GM12872 (cell line): ENCODE data around the gene P3H4.

Source experiments
- TF ChIP-seq, protein P1 (sequence below): IDR thresholded peaks from 3 replicates; pipeline ENCODE4 v1.5.1; 2011; ENCODE audit warnings: low read depth, mild to moderate bottlenecking, low read length, moderate library complexity; ENCODE audit not compliant: insufficient read depth

The P3H4 gene

DNA sequence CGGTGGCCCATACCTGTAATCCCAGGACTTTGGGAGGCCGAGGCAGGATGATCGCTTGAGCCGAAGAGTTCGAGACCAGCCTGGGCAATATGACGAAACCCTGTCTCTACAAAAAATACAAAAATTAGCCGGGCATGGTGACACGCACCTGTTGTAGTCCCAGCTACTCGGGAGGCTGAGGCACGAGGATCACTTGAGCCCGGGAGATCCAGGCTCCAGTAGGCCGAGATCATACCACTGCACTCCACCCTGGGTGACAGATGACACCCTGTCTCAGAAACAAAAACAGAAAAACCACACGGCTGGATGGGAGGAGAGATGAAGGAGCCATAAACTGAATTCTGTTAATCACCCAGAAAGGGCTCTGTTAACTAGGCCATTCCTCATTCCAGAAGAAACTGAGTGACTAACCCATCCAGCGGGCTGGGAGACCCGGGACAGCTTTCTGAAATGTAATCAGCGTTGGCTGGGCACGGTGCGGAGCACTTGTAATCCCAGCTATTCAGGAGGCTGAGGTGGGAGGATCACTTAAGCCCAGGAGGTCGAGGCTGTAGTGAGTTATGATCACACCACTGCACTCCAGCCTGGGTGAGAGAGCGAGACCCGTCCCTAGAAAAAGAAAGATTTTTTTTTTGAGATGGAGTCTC lies 24.9 kb upstream of the P3H4 start:
- TF ChIP-seq, protein P1, sequence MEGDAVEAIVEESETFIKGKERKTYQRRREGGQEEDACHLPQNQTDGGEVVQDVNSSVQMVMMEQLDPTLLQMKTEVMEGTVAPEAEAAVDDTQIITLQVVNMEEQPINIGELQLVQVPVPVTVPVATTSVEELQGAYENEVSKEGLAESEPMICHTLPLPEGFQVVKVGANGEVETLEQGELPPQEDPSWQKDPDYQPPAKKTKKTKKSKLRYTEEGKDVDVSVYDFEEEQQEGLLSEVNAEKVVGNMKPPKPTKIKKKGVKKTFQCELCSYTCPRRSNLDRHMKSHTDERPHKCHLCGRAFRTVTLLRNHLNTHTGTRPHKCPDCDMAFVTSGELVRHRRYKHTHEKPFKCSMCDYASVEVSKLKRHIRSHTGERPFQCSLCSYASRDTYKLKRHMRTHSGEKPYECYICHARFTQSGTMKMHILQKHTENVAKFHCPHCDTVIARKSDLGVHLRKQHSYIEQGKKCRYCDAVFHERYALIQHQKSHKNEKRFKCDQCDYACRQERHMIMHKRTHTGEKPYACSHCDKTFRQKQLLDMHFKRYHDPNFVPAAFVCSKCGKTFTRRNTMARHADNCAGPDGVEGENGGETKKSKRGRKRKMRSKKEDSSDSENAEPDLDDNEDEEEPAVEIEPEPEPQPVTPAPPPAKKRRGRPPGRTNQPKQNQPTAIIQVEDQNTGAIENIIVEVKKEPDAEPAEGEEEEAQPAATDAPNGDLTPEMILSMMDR, result no peak

DNA sequence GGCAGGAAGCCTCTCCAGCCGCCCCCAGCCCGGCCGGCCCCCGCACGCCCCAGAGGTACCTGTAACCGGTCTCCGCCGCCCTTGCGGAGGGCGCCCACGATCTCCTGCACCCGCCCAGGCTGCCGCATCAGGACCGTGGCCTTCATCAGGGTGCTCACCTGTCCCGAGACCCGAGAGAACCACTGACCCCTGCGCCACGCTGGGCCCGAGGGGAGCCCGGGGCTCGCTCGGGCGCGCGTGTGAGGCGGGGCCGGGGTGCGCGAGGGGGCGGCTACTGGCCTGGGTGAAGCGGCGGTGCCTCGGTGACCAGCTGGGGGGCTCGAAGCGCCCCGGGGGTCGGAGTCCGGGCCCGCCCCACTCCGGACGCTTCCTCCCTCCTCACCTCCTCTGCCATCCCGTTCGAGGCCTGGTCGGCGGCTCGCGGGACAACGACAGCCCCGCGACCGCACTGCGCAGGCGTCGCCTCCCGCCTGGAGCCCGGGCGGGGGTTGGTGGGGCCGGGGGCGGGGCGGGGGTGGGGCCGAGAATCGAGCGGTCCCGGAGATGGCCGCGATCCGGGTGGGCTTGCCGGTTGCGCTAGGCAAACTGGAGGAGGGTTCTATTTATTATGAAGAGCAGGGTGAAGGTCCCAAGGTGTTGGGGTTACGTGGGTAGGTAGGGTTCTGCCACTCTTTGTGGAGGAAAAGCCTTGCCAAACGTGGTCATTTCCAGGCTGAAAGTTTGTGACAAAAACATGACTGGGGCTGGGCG lies 24.2 kb upstream of the P3H4 start, which contains the start of gene NT5C3B:
TSS of gene NT5C3B (minus strand) at position 433 of the 750 bp plus-strand sequence. CDS start at position 394, 39 bp downstream.
- TF ChIP-seq, protein P1, result no peak

DNA sequence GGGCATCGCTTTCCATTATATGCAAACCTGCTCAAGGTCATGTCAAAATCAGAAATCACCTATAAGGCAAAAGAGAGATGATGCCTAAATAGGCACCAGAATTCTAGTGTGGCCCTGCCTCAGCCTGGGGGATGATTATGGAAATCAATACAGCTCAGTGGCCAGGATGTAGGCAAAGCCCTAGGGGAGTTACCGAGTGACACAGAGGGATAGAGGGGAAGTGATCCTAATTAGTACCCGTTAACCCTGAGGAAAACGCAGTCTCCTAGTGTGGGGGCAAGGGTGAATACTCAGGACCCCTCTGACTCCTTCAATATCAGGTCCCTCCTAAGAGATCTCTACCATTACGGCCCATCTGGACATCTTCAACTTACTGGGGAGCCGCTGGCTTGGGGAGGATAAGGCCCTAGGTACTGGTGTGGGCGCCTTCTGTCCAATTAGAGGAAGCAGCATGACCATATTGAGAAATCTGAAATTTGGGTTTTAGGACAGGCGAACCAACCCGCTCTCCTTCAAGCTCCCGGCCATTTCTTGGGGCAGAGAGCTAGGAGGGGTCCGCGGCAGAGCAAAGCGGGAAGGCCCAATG lies 23.6 kb upstream of the P3H4 start:
- TF ChIP-seq, protein P1, result no peak

DNA sequence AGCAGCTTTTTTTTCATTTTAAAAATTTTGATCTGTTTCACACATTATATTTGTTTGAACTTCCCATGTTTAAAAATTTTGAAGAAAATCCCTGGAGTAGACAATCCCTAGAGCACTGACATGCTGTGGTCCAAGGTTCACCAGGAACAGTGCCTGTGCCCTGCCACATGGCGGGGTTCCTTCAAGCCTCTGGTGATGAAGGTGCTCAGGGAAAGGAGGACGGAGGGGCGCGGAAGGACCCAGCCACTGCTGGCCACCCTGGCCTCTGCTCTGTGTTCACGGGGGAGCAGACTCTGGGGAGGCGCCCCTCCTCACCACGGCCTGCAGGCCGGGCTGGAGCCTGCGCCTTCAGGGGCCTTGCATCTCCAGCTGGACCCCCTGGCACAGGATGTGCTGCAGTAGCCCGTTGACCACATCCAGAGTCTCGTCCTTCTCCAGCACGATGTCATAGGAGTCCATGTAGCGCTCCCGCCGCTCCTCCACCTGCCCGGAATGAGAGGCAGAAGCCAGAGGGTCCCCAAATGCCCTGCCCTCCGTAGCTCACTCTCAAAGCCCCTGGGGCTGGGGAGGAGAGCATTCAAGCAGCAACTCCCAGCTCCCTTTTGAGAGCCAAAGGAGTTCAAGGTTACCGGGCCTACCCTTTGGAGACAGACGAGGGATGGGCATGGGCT lies 13.6 kb upstream of the P3H4 start:
- TF ChIP-seq, protein P1, result no peak

DNA sequence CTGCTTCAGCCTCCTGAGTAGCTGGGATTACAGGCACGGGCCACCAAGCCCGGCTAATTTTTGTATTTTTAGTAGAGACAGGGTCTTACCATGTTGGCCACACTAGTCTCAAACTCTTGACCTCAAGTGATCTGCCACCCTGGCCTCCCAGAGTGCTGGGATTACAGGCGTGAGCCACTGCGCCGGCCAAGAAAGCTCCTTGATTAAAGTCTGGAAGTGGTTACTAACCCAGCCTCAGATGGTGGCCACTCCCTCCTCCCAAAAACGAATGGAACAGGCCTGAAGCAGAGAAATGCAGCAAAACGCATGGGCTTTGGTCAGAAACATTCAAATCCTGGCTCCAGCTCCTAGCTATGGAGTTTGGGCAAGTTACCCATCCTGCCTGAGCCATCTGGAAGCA lies 12.3 kb upstream of the P3H4 start:
- TF ChIP-seq, protein P1, result no peak

DNA sequence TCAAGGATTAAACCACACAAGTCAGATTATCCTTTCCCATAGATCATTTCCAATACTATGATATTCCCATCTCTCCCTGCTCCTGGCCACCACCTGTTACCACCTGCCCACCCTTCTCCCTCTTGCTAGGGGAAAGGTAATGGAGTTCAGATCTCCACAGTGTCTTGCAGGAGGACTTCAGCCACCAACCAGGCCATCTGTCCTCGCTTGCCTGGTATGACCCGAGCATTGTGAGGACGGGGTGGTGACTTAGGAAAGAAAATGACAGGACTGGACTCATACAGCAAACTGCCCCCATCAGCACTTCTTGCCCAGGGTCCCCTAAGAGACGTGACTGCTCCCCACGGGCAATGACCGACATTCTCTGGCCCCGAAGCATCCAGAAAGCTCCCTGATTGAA lies 11.8 kb upstream of the P3H4 start:
- TF ChIP-seq, protein P1, result no peak

DNA sequence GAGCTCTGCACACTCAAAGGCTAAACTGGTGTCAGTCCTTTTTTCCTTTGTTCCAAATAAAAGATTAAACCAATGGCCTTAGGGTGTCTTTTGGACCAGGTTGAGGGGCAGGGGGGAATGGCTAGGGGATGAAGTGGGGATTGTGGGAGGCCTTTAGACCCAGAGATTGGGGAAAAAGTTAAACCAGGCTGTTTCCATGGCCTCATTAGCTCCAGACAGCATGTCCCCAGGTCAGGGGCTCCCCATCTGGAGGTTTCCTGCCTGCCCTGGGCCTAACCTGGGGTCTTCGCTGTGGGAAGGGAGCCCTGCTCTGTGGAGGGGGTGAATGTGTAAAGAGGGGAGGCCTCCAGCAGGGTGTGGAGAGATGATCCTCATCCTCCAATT lies 11.4 kb upstream of the P3H4 start:
- TF ChIP-seq, protein P1, result no peak
